ENCODE measurements around the gene GET4.

DNA sequence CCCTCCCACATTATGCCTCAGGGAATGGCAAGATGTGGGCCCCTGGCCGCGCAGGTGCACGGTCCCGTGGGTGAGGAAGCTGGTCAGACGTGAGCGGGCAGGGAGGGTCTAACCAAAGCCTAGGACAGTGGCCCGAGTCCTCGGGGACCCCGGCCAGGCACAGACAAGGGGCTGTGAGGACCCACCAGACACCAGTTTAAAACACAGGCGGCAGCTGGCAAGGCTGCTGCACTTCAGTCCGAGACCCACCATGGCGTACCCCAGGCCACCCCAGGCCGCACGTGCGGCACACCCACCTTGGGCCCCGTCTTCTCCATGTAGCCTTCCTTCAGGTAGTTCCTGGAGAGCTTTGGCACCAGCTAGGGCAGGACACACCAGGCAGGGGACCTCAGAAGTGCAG is 23.5 kb downstream of the GET4 start:
- TF ChIP-seq POLR2A (IDR thresholded peaks at IDR 0.05), result no peak
- TF ChIP-seq, protein P1, sequence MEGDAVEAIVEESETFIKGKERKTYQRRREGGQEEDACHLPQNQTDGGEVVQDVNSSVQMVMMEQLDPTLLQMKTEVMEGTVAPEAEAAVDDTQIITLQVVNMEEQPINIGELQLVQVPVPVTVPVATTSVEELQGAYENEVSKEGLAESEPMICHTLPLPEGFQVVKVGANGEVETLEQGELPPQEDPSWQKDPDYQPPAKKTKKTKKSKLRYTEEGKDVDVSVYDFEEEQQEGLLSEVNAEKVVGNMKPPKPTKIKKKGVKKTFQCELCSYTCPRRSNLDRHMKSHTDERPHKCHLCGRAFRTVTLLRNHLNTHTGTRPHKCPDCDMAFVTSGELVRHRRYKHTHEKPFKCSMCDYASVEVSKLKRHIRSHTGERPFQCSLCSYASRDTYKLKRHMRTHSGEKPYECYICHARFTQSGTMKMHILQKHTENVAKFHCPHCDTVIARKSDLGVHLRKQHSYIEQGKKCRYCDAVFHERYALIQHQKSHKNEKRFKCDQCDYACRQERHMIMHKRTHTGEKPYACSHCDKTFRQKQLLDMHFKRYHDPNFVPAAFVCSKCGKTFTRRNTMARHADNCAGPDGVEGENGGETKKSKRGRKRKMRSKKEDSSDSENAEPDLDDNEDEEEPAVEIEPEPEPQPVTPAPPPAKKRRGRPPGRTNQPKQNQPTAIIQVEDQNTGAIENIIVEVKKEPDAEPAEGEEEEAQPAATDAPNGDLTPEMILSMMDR (IDR thresholded peaks at IDR 0.05 in 4 of 5, conservative IDR thresholded peaks at IDR 0.05 in 1 of 5), result no peak
